ENCODE results near the gene VGLL4. TPM values are rescaled to one million over a fixed set of nuclear protein-coding genes. Genes with fewer than 3 reads are reported as not detected.

VGLL4 gene
- total RNA-seq, 2 donors from 2014 or later = 57.7 to 63.7 TPM

DNA sequence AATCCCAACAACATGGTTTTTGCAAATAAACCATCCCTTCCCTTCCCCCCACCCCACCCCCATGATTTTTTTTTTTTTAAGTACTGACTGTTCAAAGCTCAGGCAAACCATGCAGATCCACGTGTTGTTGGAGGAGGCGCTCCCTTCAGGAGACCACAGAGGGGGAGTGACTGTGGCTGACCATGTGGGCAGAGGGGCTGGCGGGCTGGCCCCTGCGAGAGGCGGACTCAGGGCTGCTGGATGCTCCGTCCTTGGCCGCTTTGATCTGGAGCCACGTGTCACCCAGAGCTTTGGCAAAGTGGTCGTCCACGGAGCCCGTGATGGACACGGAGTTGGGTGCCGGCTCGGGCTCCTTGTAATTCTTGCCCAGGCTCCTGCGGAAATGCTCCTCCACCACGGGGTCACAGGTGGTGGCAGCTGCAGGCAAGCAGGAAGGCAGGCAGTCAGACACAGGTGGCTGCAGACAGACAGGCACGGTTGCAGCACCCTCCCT lies 85.3 kb downstream of the VGLL4 start:
- intact Hi-C loops (cut with DNase I) = no loop called here
- H3K9me3 ChIP-seq = no peaks in the 10 kb centered on the region
- no peak overlapping the region for H3K9ac ChIP-seq (ENCODE audit: low read depth in 2 of 2, low read length in 2 of 2)
- no peak overlapping the region for H3K4me3 ChIP-seq
- TF ChIP-seq, protein P1, sequence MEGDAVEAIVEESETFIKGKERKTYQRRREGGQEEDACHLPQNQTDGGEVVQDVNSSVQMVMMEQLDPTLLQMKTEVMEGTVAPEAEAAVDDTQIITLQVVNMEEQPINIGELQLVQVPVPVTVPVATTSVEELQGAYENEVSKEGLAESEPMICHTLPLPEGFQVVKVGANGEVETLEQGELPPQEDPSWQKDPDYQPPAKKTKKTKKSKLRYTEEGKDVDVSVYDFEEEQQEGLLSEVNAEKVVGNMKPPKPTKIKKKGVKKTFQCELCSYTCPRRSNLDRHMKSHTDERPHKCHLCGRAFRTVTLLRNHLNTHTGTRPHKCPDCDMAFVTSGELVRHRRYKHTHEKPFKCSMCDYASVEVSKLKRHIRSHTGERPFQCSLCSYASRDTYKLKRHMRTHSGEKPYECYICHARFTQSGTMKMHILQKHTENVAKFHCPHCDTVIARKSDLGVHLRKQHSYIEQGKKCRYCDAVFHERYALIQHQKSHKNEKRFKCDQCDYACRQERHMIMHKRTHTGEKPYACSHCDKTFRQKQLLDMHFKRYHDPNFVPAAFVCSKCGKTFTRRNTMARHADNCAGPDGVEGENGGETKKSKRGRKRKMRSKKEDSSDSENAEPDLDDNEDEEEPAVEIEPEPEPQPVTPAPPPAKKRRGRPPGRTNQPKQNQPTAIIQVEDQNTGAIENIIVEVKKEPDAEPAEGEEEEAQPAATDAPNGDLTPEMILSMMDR (IDR thresholded peaks at IDR 0.05) = no peak
- H3K27ac ChIP-seq = no peak overlapping the region
- H3K27me3 ChIP-seq = no peaks in the 10 kb centered on the region
- no peaks in the 10 kb centered on the region for H3K4me1 ChIP-seq
- no peaks in the 10 kb centered on the region for H3K36me3 ChIP-seq
- DNase-seq = no peak

- Histone ChIP-seq H3K36me3 (no peaks in the 10 kb centered on the region), H3K27ac (no peak overlapping the region)
- intact Hi-C loops (cut with DNase I) = no loop called here
Observed at GRCh38 chr3:11558002-11558401, 85.7 kb downstream of the VGLL4 start.

GRCh38 chr3:11556851-11557644 lies 86.7 kb downstream of the VGLL4 start:
- TF ChIP-seq, protein P1 (IDR thresholded peaks at IDR 0.05) = no peak
- no peaks in the 10 kb centered on the region for H3K9me3 ChIP-seq
- no peaks in the 10 kb centered on the region for H3K27me3 ChIP-seq
- H3K9ac ChIP-seq (ENCODE audit: low read depth in 2 of 2, low read length in 2 of 2) = no peak overlapping the region
- no peaks in the 10 kb centered on the region for H3K36me3 ChIP-seq
- no peak for DNase-seq
- no peak overlapping the region for H3K27ac ChIP-seq
- no peaks in the 10 kb centered on the region for H3K4me1 ChIP-seq
- intact Hi-C loops (cut with DNase I) = no loop called here
- H3K4me3 ChIP-seq = no peak overlapping the region

More at GRCh38 chr3:11558002-11558401, 85.7 kb downstream of the VGLL4 start:
- Histone ChIP-seq H3K9ac (ENCODE audit: low read depth in 2 of 2, low read length in 2 of 2) (no peak overlapping the region), H3K9me3 (no peaks in the 10 kb centered on the region), H3K4me3 (no peak overlapping the region), H3K27me3 (no peaks in the 10 kb centered on the region), H3K4me1 (no peaks in the 10 kb centered on the region)
- no peak for DNase-seq
- TF ChIP-seq, protein P1 (IDR thresholded peaks at IDR 0.05) = no peak

- H3K9ac ChIP-seq (ENCODE audit: low read depth in 2 of 2, low read length in 2 of 2) = no peak overlapping the region
- H3K4me3 ChIP-seq = no peak overlapping the region
- no peaks in the 10 kb centered on the region for H3K4me1 ChIP-seq
- TF ChIP-seq, protein P1 (IDR thresholded peaks at IDR 0.05) = no peak
- no peaks in the 10 kb centered on the region for H3K36me3 ChIP-seq
- intact Hi-C loops (cut with DNase I) = no loop called here
- no peak for DNase-seq
- H3K9me3 ChIP-seq = no peaks in the 10 kb centered on the region
- no peaks in the 10 kb centered on the region for H3K27me3 ChIP-seq
- H3K27ac ChIP-seq = no peak overlapping the region
Observed at GRCh38 chr3:11555881-11556633, 87.7 kb downstream of the VGLL4 start.

DNA sequence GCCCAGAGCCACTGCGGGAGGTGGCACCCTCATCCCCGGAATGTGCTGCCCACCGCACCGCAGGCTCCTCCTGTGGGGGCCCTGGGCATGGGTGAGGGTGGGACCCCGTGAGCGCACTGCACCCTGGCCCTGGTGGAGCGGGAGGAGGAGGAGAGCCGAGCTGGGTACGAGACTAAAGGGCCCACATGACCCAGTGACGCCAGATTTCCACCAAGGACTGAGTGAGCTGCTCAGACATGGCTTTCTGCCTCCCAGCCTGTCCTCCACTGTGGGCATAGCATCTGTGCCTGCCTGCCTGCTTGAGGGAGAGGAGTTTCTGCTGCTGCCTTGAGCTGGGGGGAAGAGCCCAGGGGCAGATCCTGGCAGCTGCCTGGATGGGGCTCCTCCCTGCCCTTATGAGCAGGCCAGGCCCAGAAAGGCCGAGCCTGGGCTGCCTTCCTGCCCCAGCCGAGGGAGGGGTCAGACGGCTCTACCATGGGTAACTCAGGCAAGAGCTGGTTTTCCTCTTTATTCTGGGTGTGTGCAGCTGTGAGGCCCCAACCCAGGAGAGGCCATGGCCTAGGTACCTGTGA lies 88.4 kb downstream of the VGLL4 start:
- no peaks in the 10 kb centered on the region for H3K27me3 ChIP-seq
- no peak overlapping the region for H3K27ac ChIP-seq
- H3K4me1 ChIP-seq = no peaks in the 10 kb centered on the region
- H3K9me3 ChIP-seq = no peaks in the 10 kb centered on the region
- no peak overlapping the region for H3K4me3 ChIP-seq
- H3K9ac ChIP-seq (ENCODE audit: low read depth in 2 of 2, low read length in 2 of 2) = no peak overlapping the region
- TF ChIP-seq, protein P1 (IDR thresholded peaks at IDR 0.05) = no peak
- DNase-seq = no peak
- no peaks in the 10 kb centered on the region for H3K36me3 ChIP-seq
- intact Hi-C loops (cut with DNase I) = no loop called here
